ENCODE measurements around the gene SNRNP48. TPM values are rescaled to one million over a fixed set of nuclear protein-coding genes. Genes with fewer than 3 reads are reported as not detected.

Gene SNRNP48
- polyA plus RNA-seq, 1 donor from 2014 or later = 17.5 TPM

DNA sequence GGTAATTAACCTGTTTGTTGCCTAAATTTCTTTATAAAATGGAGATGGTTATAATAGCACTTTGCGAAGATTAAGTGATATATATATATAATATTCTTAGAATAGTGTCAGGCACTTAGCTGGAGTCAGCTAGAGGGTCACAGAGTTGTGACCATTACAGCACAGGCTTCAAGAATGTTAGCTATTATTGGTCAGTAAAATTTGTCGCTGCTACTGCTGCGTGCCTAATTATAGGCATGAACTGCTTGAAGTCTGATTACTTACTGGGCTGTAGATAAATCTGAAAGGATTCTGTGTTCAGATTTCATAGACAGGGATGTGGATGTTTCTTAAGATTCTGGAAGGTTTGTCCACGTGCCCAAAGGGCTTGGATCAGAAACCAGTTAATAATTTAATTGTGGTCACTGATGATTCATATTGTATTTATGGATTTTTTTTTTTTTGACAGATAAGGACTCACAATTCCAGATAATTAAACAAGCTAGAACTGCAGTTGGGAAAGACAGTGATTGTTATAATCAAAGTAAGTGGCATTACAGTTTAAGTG is 4.7 kb downstream of the SNRNP48 start:
- H3K9me3 ChIP-seq (ENCODE audit: low read length) = no peaks in the 10 kb centered on the region
- H2AFZ ChIP-seq (ENCODE audit: low read depth, low read length) = no peak overlapping the region
- H3K4me3 ChIP-seq (ENCODE audit: low read length) = no peak overlapping the region
- no peak overlapping the region for H3K27ac ChIP-seq (ENCODE audit: low read length)
- H3K36me3 ChIP-seq (ENCODE audit: insufficient read depth, low read length) = peaks cover 5% of the 10 kb centered on the region
- H3F3A ChIP-seq (ENCODE audit: insufficient read depth, low read length, poor library complexity, severe bottlenecking) = no peaks in the 10 kb centered on the region
- no peaks in the 10 kb centered on the region for H3K9me2 ChIP-seq (ENCODE audit: insufficient read depth, low read length)
- peaks cover 21% of the 10 kb centered on the region for H3K79me2 ChIP-seq (replicated peaks; ENCODE audit: insufficient read depth, low read length)
- TF ChIP-seq EZH2 (IDR thresholded peaks at IDR 0.05; ENCODE audit: borderline replicate concordance, insufficient read depth, low read length, poor library complexity, severe bottlenecking) (no peak), SMC3 (conservative IDR thresholded peaks at IDR 0.05; ENCODE audit: poor library complexity) (no peak), EP300 (conservative IDR thresholded peaks at IDR 0.05; ENCODE audit: poor library complexity, severe bottlenecking) (no peak), TAF1 (IDR thresholded peaks at IDR 0.05; ENCODE audit: low read depth) (no peak), MXI1 (conservative IDR thresholded peaks at IDR 0.05; ENCODE audit: poor library complexity, severe bottlenecking) (no peak), RAD21 (conservative IDR thresholded peaks at IDR 0.05) (no peak)
- TF ChIP-seq, protein P1, sequence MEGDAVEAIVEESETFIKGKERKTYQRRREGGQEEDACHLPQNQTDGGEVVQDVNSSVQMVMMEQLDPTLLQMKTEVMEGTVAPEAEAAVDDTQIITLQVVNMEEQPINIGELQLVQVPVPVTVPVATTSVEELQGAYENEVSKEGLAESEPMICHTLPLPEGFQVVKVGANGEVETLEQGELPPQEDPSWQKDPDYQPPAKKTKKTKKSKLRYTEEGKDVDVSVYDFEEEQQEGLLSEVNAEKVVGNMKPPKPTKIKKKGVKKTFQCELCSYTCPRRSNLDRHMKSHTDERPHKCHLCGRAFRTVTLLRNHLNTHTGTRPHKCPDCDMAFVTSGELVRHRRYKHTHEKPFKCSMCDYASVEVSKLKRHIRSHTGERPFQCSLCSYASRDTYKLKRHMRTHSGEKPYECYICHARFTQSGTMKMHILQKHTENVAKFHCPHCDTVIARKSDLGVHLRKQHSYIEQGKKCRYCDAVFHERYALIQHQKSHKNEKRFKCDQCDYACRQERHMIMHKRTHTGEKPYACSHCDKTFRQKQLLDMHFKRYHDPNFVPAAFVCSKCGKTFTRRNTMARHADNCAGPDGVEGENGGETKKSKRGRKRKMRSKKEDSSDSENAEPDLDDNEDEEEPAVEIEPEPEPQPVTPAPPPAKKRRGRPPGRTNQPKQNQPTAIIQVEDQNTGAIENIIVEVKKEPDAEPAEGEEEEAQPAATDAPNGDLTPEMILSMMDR (IDR thresholded peaks at IDR 0.05; ENCODE audit: poor library complexity, severe bottlenecking) = no peak
- TF ChIP-seq, protein P2, sequence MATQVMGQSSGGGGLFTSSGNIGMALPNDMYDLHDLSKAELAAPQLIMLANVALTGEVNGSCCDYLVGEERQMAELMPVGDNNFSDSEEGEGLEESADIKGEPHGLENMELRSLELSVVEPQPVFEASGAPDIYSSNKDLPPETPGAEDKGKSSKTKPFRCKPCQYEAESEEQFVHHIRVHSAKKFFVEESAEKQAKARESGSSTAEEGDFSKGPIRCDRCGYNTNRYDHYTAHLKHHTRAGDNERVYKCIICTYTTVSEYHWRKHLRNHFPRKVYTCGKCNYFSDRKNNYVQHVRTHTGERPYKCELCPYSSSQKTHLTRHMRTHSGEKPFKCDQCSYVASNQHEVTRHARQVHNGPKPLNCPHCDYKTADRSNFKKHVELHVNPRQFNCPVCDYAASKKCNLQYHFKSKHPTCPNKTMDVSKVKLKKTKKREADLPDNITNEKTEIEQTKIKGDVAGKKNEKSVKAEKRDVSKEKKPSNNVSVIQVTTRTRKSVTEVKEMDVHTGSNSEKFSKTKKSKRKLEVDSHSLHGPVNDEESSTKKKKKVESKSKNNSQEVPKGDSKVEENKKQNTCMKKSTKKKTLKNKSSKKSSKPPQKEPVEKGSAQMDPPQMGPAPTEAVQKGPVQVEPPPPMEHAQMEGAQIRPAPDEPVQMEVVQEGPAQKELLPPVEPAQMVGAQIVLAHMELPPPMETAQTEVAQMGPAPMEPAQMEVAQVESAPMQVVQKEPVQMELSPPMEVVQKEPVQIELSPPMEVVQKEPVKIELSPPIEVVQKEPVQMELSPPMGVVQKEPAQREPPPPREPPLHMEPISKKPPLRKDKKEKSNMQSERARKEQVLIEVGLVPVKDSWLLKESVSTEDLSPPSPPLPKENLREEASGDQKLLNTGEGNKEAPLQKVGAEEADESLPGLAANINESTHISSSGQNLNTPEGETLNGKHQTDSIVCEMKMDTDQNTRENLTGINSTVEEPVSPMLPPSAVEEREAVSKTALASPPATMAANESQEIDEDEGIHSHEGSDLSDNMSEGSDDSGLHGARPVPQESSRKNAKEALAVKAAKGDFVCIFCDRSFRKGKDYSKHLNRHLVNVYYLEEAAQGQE (IDR thresholded peaks at IDR 0.05; ENCODE audit: borderline replicate concordance) = no peak
- H3K9ac ChIP-seq (ENCODE audit: low read length) = no peak overlapping the region
- H4K20me1 ChIP-seq (ENCODE audit: insufficient read depth) = no peaks in the 10 kb centered on the region
- no peaks in the 10 kb centered on the region for H3K27me3 ChIP-seq (ENCODE audit: insufficient read depth, low read depth, low read length)
- H3K4me2 ChIP-seq (ENCODE audit: low read length) = no peak overlapping the region

DNA sequence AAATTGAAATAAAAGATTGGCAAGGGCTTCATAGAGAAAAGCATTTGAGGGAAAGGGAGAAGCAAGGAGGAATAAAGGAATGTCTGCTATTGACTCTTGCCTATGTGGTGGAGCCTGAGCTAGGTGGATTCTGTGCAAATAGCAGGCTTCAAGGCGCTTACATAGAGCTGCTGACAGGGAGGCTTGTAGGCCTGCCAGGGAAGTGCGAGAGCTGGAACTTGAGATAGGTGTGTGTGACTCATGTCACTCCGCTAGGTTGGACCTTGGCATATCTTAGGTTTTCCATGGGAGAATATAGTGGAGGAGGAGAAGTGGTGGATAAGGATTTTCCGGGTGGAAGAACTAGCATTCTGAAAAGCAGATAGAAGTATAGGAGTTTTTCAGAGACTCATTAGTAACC is 14.0 kb downstream of the SNRNP48 start:
- Histone ChIP-seq H3K27me3 (ENCODE audit: insufficient read depth, low read depth, low read length) (no peaks in the 10 kb centered on the region), H3K9ac (ENCODE audit: low read length) (no peak overlapping the region), H3K4me3 (ENCODE audit: low read length) (no peak overlapping the region), H4K20me1 (ENCODE audit: insufficient read depth) (no peaks in the 10 kb centered on the region), H3F3A (ENCODE audit: insufficient read depth, low read length, poor library complexity, severe bottlenecking) (no peaks in the 10 kb centered on the region), H2AFZ (ENCODE audit: low read depth, low read length) (no peak overlapping the region), H3K9me2 (ENCODE audit: insufficient read depth, low read length) (no peaks in the 10 kb centered on the region), H3K4me2 (ENCODE audit: low read length) (no peak overlapping the region), H3K79me2 (replicated peaks; ENCODE audit: insufficient read depth, low read length) (no peaks in the 10 kb centered on the region), H3K27ac (ENCODE audit: low read length) (no peak overlapping the region), H3K36me3 (ENCODE audit: insufficient read depth, low read length) (peaks cover 10% of the 10 kb centered on the region), H3K9me3 (ENCODE audit: low read length) (no peaks in the 10 kb centered on the region)
- TF ChIP-seq RAD21 (conservative IDR thresholded peaks at IDR 0.05) (no peak), EP300 (conservative IDR thresholded peaks at IDR 0.05; ENCODE audit: poor library complexity, severe bottlenecking) (no peak), POLR2AphosphoS5 (IDR thresholded peaks at IDR 0.05) (no peak), MXI1 (conservative IDR thresholded peaks at IDR 0.05; ENCODE audit: poor library complexity, severe bottlenecking) (no peak), EZH2 (IDR thresholded peaks at IDR 0.05; ENCODE audit: borderline replicate concordance, insufficient read depth, low read length, poor library complexity, severe bottlenecking) (no peak), SMC3 (conservative IDR thresholded peaks at IDR 0.05; ENCODE audit: poor library complexity) (no peak), TAF1 (IDR thresholded peaks at IDR 0.05; ENCODE audit: low read depth) (no peak)
- TF ChIP-seq, protein P2 (IDR thresholded peaks at IDR 0.05; ENCODE audit: borderline replicate concordance) = no peak
- TF ChIP-seq, protein P1 (IDR thresholded peaks at IDR 0.05; ENCODE audit: poor library complexity, severe bottlenecking) = no peak

Data from neural cell (in vitro differentiated cells).